Measurements from ENCODE around the gene CXCL8.

DNA sequence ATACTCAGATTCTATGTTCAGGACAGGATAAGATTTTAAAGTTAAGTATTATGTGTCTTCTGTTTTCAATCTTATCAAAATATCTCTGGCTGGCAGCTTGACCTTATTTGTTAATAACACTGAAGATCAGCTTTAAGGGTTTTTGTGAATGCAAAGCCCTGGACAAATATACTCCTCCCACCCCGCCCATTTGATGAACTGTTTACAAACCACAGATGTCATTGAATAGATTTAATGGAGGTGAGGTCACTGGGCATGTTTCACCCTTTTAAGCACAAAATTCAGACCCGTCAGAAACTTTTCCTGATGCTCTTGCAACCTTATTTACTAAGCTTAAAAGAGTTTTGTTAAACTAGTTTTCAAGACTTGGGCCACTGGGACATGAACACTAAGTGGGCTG, 10.1 kb upstream of the CXCL8 start:
- no peak for TF ChIP-seq CTCF (conservative IDR thresholded peaks at IDR 0.05; ENCODE audit: low read depth, low read length)
- TF ChIP-seq EZH2phosphoT487 (IDR thresholded peaks at IDR 0.05; ENCODE audit: borderline replicate concordance, low read length) = no peak
- TF ChIP-seq EZH2 (IDR thresholded peaks at IDR 0.05; ENCODE audit: low read length, unreplicated experiment) = no peak
